ENCODE results near the gene BAZ2A. TPM values are rescaled to one million over a fixed set of nuclear protein-coding genes. Genes with fewer than 3 reads are reported as not detected.

The BAZ2A gene
- total RNA-seq, 4 donors from 2014 or later: 40.5 to 65.8 (median 55.4) TPM

- H3K27me3 ChIP-seq: no peaks in the 10 kb centered on the region
- H3K27ac ChIP-seq: peak overlapping the region in 2 of 4 donors; percentile 33 to 66
- H3K4me3 ChIP-seq: no peak overlapping the region
- no peaks in the 10 kb centered on the region for H3K9me3 ChIP-seq
- DNase-seq (no peak), ATAC-seq (no peak)
- H3K36me3 ChIP-seq: no peaks in the 10 kb centered on the region
- in situ Hi-C loops (cut with MboI; ENCODE audit: low sequenced_read_pairs in 4 of 4): no loop called here
- H3K4me1 ChIP-seq: peaks cover 5 to 15% of the 10 kb centered on the region in 2 donors
- intact Hi-C loops (cut with DNase I; ENCODE audit: low total_unique reads): no loop called here
- TF ChIP-seq POLR2A (IDR thresholded peaks at IDR 0.05) (no peak), CTCF (IDR thresholded peaks at IDR 0.05 in 4 of 5, conservative IDR thresholded peaks at IDR 0.05 in 1 of 5) (no peak)
These were observed 59.0 kb downstream of the BAZ2A start for GRCh38 chr12:56571121-56571520.

- Histone ChIP-seq H3K4me3 (no peak overlapping the region), H3K27ac (peak overlapping the region; percentile 33 to 73 (median 70)), H3K36me3 (peaks cover 0 to 5% of the 10 kb centered on the region in 2 donors), H3K27me3 (no peaks in the 10 kb centered on the region), H3K4me1 (peaks cover 6 to 24% of the 10 kb centered on the region in 2 donors), H3K9me3 (no peaks in the 10 kb centered on the region)
- intact Hi-C loops (cut with DNase I; ENCODE audit: low total_unique reads) (no loop called here), in situ Hi-C loops (cut with MboI; ENCODE audit: low sequenced_read_pairs in 4 of 4) (loop anchor here (5.0 to 10.0 kb wide), 2 partner anchors 46 to 53 kb away; partner anchors contain the start of gene RBMS2 (in 2 of the 4))
- DNase-seq (no peak), ATAC-seq (no peak)
- no peak for TF ChIP-seq CTCF (IDR thresholded peaks at IDR 0.05 in 4 of 5, conservative IDR thresholded peaks at IDR 0.05 in 1 of 5)
- TF ChIP-seq POLR2A (IDR thresholded peaks at IDR 0.05): no peak
These were observed 62.0 kb downstream of the BAZ2A start for GRCh38 chr12:56568146-56568545.

GRCh38 chr12:56565510-56566101, 64.5 kb downstream of the BAZ2A start:
- in situ Hi-C loops (cut with MboI; ENCODE audit: low sequenced_read_pairs in 4 of 4) (loop anchor here (5.0 to 10.0 kb wide), 2 partner anchors 43 to 51 kb away; partner anchors contain the start of gene RBMS2 (in 2 of the 4)), intact Hi-C loops (cut with DNase I; ENCODE audit: low total_unique reads) (loop anchor here (2.0 kb wide), 1 partner anchor 41 kb away; no protein-coding TSS in a partner anchor)
- peak overlapping the region; percentile 66 to 73 (median 72) for H3K27ac ChIP-seq
- peak; percentile 84 to 89 for ATAC-seq
- H3K9me3 ChIP-seq: no peaks in the 10 kb centered on the region
- H3K4me3 ChIP-seq: no peak overlapping the region
- DNase-seq: peak; percentile 29 to 43
- peaks cover 0 to 7% of the 10 kb centered on the region in 2 donors for H3K36me3 ChIP-seq
- H3K27me3 ChIP-seq: no peaks in the 10 kb centered on the region
- peaks cover 6 to 24% of the 10 kb centered on the region in 2 donors for H3K4me1 ChIP-seq
- TF ChIP-seq POLR2A (IDR thresholded peaks at IDR 0.05): peak in 1 of 2 donors; percentile 43
- TF ChIP-seq CTCF (IDR thresholded peaks at IDR 0.05 in 4 of 5, conservative IDR thresholded peaks at IDR 0.05 in 1 of 5): peak in 2 of 5 experiments; percentile 8 to 15

- ATAC-seq (no peak), DNase-seq (no peak)
- TF ChIP-seq POLR2A (IDR thresholded peaks at IDR 0.05) (no peak), CTCF (IDR thresholded peaks at IDR 0.05 in 4 of 5, conservative IDR thresholded peaks at IDR 0.05 in 1 of 5) (no peak)
- no peaks in the 10 kb centered on the region for H3K27me3 ChIP-seq
- H3K4me1 ChIP-seq: no peaks in the 10 kb centered on the region
- H3K9me3 ChIP-seq: no peaks in the 10 kb centered on the region
- intact Hi-C loops (cut with DNase I; ENCODE audit: low total_unique reads): no loop called here
- H3K36me3 ChIP-seq: no peaks in the 10 kb centered on the region
- no peak overlapping the region for H3K27ac ChIP-seq
- in situ Hi-C loops (cut with MboI; ENCODE audit: low sequenced_read_pairs in 4 of 4): no loop called here
- no peak overlapping the region for H3K4me3 ChIP-seq
These were observed 79.1 kb downstream of the BAZ2A start for GRCh38 chr12:56551070-56551469.
